Hindlimb muscle (tissue), 1 donor: ENCODE measurements around the gene TMEM89. TPM values are rescaled to one million over a fixed set of nuclear protein-coding genes. Genes with fewer than 3 reads are reported as not detected.
A peak's percentile ranks its signal among the peaks of the same experiment; 100 is the strongest.

Experiments used
- DNase-seq: peaks from one replicate; pipeline ENCODE4 v3.0.0-alpha.2; 2013
- polyA plus RNA-seq: library from polyadenylated mRNA; unstranded; fragments of 120-200 nt; gene quantifications from one replicate; pipeline ENCODE4 v1.2.1, GENCODE V29; 2013; ENCODE audit not compliant: insufficient read length

The TMEM89 gene, protein sequence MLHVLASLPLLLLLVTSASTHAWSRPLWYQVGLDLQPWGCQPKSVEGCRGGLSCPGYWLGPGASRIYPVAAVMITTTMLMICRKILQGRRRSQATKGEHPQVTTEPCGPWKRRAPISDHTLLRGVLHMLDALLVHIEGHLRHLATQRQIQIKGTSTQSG
- not detected for polyA plus RNA-seq

- DNase-seq: no peak
Measured at GRCh38 chr3:48621461-48621869, at the start of gene TMEM89. Gene TMEM89, minus strand, starts transcription at chr3:48621769. Its CDS starts 13 bp downstream, at chr3:48621756.

- DNase-seq: no peak
Measured at GRCh38 chr3:48664929-48665328, 43.4 kb upstream of the TMEM89 start.

- no peak for DNase-seq
Measured at GRCh38 chr3:48664313-48664644, 42.7 kb upstream of the TMEM89 start.

GRCh38 chr3:48663489-48664312, 42.1 kb upstream of the TMEM89 start:
- DNase-seq: peak; percentile 84

- DNase-seq: peak; percentile 65
Measured at GRCh38 chr3:48662753-48663488, 41.4 kb upstream of the TMEM89 start, which contains the start of gene CELSR3. Gene CELSR3, minus strand, starts transcription at chr3:48662886. Its CDS starts 252 bp downstream, at chr3:48662634.

DNA sequence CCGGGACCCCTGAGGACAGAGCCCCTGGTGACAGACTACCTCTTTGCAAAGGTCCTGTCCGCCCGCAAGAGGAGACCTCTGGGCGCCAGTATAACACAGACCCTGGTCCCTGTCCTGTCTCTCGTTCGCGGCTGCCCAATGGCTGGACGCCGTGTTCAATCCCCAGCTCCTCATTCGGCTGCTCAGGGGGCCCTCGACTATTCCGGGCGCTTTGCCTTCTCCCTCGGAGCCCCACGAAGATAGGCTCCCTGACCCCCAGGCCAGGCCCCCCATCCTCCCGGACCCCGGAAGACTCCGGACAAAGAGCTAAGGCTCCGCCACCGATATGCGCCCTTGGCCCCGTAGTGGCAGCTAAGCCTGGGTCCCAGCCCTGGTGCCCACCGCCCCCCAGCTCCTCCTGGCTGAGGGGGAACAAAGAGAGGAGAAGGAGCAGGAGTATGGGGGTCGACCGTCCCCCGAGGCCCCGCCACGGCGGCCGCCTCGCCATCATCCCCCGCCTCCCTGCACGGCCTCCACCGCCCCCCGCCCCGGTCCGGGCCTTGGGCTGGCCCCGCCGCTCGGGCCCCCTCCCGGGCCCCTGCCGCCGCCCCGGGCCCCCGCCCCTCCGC, 40.7 kb upstream of the TMEM89 start:
- DNase-seq: no peak

GRCh38 chr3:48661501-48662144, 40.1 kb upstream of the TMEM89 start:
- DNase-seq: peak; percentile 70

GRCh38 chr3:48660800-48661400, 39.3 kb upstream of the TMEM89 start:
- no peak for DNase-seq

DNA sequence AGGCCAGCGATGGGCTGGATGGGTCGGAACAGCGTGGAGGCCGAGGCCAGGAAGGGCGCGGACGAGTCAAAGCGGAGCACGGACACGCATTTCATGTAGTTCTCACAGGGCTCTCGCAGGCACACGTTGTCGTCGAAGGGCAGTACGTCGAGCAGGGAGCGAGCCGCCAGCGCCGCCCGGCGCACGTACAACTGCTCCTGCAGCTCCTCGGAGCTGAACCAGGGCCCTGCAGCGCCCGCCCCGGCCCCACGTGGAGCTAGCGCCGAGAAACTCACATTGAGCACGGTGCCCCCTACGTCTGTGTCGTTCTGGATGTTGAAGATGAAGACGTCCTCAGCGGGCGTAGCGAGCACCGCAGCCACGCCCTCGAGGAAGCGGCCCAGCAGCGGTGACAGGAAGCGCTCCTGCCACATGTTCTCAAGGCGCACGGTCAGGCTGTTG, 35.3 kb upstream of the TMEM89 start:
- no peak for DNase-seq

- DNase-seq: peak; percentile 64
Measured at GRCh38 chr3:48656061-48656840, 34.7 kb upstream of the TMEM89 start.

- DNase-seq: no peak
Measured at GRCh38 chr3:48655606-48656005, 34.0 kb upstream of the TMEM89 start.

GRCh38 chr3:48655063-48655462, 33.5 kb upstream of the TMEM89 start:
- DNase-seq: no peak

DNA sequence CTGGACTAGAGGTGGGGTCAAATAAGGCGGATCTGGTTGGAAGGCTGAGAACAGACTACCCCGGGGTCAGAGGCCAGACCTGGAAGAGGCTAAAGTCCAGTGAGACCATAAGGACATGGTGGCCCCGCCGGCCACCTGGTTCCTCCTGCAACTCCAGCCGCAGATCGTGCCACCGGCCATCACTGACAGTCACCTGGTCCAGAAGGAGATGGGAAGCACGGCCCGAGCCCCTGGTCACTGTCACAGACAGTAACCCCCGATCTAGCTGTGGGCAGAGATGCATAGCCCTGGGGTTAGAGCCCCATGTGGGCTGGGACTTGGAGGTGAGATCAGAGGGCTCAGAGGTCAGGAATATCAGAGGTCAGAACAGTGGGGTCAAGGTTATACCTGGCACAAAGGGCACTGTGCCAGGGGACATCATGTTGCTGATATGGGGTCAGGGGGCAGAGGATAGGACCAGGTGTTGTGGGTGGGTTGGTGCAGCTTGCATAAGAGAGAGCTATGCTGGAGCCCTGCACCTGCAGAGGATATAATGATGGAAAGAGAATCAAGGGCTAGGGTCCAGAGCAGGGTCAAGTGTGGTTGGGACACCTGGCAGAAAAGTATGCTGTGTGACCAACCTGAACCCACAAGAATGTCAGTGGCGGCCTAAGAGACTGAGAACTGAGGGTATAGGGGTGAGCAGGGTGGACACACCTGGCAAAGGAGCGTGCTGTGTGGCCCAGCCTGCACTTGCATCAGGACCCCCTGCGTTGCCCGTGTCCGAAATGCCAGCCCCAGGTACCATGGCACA, 31.6 kb upstream of the TMEM89 start:
- no peak for DNase-seq

DNA sequence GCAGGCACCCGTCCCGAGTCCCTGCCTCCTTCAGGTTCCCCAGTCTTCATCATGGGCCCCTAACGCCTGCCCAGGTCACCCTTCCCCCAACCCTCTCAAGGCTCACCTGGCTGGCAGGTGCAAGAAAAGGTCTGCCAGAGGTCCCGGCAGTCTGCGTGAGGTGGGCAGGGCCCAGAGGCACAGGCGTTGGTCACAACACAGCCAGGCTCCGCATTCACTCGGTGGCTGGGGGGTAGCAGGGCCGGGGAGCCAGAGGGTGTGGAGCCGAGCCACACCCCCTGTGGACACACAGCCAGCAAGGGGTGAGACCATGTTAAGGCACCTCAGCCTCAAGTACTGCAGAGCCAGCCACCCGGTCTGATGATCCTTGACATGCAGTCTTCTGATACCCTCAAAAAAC, 30.2 kb upstream of the TMEM89 start:
- no peak for DNase-seq

DNA sequence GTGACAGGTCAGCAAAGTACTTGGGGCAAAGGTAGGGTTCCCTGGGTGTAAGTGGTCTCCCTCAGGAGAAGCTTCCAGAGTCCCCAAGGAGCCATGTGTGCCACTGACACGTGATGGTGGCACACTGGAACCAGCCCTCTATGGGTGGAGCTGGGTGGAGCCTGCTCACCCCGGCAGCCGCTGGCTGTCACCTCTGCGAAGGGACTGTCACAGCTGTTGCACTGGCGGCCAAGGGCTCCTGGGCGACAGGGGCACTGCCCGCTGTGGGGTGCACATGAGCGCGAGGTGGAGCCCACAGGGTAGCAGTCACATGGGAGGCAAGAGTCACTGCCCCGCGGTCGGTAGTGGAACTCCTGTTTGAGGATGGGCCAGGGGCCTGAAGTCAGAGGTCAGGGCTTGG, 29.2 kb upstream of the TMEM89 start:
- DNase-seq: no peak

DNA sequence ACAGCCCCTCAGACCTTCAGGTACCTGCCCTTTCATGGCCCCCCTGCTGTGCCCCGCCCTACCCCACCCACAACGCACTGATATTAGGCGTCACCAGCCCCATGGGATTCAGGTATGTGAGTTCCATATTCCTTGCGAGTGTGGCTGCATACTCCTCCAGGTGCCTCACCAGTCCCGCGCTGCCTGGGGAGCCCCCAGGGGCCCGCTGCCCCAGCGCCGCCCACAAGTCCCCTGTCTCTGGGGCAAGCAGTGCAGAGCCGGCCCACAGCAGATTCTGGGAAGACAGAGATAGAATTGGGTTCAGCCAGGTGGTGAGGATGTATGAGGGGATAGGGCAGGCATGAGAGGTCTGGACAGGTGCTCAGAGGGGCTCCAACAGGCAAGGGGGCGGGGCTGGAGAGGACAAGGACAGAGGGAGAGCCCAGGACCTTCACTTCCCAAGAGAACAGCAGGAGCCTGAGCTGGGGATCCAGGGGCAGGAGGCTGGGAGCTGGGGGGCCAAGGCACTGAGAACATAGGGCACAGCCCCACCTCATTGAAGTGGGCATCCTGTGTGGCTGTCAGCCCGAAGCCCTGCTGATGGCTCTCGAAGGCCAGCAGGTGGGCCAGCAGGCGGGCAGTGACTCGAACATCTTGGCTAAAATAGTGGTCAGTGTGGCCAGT, 26.8 kb upstream of the TMEM89 start:
- DNase-seq: no peak

DNA sequence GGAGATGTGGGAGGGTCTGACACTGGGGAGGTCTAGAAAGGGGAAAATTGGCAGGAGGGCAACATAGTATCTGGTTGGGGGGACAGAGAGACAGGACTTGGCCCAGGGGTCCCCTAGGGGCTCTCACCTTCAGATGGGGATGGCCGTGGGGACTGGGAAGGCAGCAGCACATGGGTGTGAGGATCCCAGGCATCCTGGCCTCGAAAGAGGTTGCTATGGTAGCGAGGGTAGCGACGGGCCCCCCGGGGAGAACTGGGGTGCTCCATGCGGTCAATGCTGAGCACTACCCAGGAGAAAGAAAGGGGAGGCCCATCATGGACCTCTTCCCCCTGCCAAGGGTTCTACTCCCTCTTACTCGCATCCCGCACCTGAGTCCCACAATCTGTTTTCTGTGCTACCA, 26.1 kb upstream of the TMEM89 start:
- no peak for DNase-seq

GRCh38 chr3:48644898-48645760, 23.6 kb upstream of the TMEM89 start:
- DNase-seq: no peak

DNA sequence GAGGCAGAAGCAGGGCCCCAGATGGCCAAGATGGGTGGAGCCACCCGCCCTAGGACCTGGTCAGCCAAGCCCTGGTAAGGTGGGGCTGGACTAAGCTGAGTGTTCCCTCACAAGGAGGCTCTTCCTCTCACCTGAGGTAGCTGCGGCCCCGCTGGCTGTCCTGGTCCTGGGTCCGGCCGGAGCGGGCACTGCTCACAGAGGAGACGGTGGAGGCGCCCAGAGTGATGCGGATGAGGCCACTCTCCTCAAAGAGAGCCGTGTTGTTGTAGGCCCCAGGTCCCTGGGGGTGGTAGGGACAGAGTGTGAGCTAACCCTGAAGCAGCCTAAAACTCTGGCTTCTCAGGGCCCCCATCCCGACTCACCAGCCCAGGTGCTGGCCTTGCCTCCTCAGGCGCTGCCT, 21.0 kb upstream of the TMEM89 start:
- no peak for DNase-seq
